Panc1 (cell line): ENCODE measurements around the gene PPP1R16B. TPM values are rescaled to one million over a fixed set of nuclear protein-coding genes. Genes with fewer than 3 reads are reported as not detected.

Source experiments
- total RNA-seq: library from RNA; stranded (reverse); gene quantifications from one replicate; pipeline ENCODE4 v1.2.1, GENCODE V29; 2021; ENCODE audit not compliant: unreplicated experiment

Gene PPP1R16B
- total RNA-seq, 1 experiment from 2014 or later: 0.92 TPM

Other genes starting within 250 kb of the PPP1R16B start
- gene ADIG, start 224.5 kb upstream of the PPP1R16B start, total RNA-seq: not detected
- gene ARHGAP40, start 203.9 kb upstream of the PPP1R16B start, total RNA-seq: 0.18 TPM
- gene SLC32A1, start 81.2 kb upstream of the PPP1R16B start, total RNA-seq: not detected
- 12.1 TPM for gene ACTR5, start 57.2 kb upstream of the PPP1R16B start, total RNA-seq
- gene FAM83D, start 120.7 kb downstream of the PPP1R16B start, total RNA-seq: 30.9 TPM
- gene DHX35, start 156.6 kb downstream of the PPP1R16B start, total RNA-seq: 12.2 TPM